ENCODE data around the gene AP1G2. TPM values are rescaled to one million over a fixed set of nuclear protein-coding genes. Genes with fewer than 3 reads are reported as not detected.
A peak's percentile ranks its signal among the peaks of the same experiment; 100 is the strongest.

The AP1G2 gene
- total and polyA plus RNA-seq, 4 experiments from 2014 or later = 65.7 to 498 (median 300) TPM

DNA sequence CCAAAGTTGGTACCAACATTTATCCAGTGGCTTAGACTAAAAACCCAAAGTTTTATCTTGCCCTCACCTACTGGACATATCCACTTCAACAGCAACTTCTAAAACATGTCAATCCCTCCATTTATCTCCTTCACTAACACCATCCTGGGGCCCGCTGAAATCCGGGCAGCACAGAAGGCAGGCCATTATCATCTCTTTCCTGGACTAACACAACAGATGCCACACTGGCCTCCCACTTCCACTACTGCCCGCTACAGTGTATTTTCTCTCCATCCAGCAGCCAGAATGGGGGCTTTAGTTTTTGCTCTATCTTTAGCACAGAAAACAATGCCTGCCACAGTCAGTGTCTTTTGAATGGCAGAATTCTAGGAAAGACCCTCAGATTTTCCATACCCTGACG is 31.6 kb downstream of the AP1G2 start:
- Histone ChIP-seq H3K4me3 (ENCODE audit: low read length in 2 of 2) (no peak overlapping the region), H3K36me3 (ENCODE audit: insufficient read depth, low read length) (no peaks in the 10 kb centered on the region), H3K27ac (ENCODE audit: low read depth, low read length) (no peak overlapping the region), H3K27me3 (ENCODE audit: insufficient read depth, low read length) (no peaks in the 10 kb centered on the region), H3K4me1 (ENCODE audit: insufficient read depth, low read length) (no peaks in the 10 kb centered on the region), H3K9me3 (ENCODE audit: control insufficient read depth in 1 of 2, low read length in 2 of 2) (no peaks in the 10 kb centered on the region)
- Mint-ChIP-seq H3K27ac (peak overlapping the region in 1 of 7 donors; percentile 1), H3K4me3 (no peak overlapping the region), H3K4me1 (peaks cover 0 to 6% (median under 1%) of the 10 kb centered on the region in 4 donors), H3K36me3 (no peaks in the 10 kb centered on the region), H3K9me3 (peaks cover 0 to 2% (median 0%) of the 10 kb centered on the region in 8 donors), H3K27me3 (peaks cover 0 to 3% of the 10 kb centered on the region in 2 donors)
- ChIA-PET POLR2A (ENCODE audit: partially characterized antibody) (no interaction called here), CTCF (ENCODE audit: partially characterized antibody) (interaction anchor here (0.6 to 9.3 kb wide), 3 partner anchors 24 to 739 kb away, joined by 5 to 83 read pairs (median 12); no protein-coding TSS in a partner anchor)
- intact Hi-C loops (cut with micrococcal nuclease) = no loop called here
- no peak for DNase-seq

DNA sequence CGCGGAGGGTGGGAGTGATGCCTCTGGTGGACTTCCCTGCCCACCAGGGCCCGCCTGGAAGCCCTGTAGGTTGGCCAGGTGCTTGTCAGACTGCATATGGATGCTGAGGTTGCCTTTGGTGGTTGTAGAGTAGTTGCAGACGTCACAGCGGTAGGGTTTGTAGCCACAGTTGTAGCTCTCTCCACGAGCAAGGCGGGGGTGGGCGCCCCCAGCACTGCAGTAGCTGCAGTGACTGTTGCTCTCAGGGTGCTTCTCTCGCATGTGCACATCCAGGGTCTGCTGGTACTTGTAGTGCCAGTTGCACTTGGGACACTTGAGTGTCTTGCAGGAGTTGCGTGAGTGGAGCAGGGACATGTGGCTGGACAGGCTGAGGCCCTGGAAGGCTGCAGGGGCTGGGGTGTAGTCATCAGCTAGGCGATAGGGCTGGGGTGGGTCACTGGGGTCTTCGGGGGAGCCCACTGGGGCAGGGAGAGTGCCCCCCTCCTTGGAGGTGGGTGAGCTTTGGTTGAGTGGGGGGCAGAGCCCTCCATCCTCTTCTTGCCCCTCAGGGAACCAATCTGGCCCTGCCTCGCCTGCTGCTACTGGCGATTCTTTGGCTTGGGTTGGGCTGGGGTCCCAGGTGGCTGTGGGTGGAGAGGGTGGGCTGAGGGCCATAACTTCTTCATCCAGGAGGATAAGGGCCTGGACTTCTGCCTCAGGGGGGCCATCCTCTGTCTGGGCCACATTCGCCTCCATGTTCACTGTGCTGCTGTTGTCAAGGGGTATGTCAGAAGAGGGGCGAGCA is 33.7 kb downstream of the AP1G2 start:
- Mint-ChIP-seq H3K27ac (no peak overlapping the region), H3K27me3 (no peaks in the 10 kb centered on the region), H3K9me3 (peaks cover 0 to 2% (median 0%) of the 10 kb centered on the region in 8 donors), H3K4me1 (no peaks in the 10 kb centered on the region), H3K36me3 (no peaks in the 10 kb centered on the region), H3K4me3 (no peak overlapping the region)
- intact Hi-C loops (cut with micrococcal nuclease) = no loop called here
- Histone ChIP-seq H3K36me3 (ENCODE audit: insufficient read depth, low read length) (no peaks in the 10 kb centered on the region), H3K4me1 (ENCODE audit: insufficient read depth, low read length) (no peaks in the 10 kb centered on the region), H3K9me3 (ENCODE audit: control insufficient read depth in 1 of 2, low read length in 2 of 2) (no peaks in the 10 kb centered on the region), H3K27ac (ENCODE audit: low read depth, low read length) (no peak overlapping the region), H3K27me3 (ENCODE audit: insufficient read depth, low read length) (no peaks in the 10 kb centered on the region), H3K4me3 (ENCODE audit: low read length in 2 of 2) (no peak overlapping the region)
- ChIA-PET POLR2A (ENCODE audit: partially characterized antibody) (no interaction called here), CTCF (ENCODE audit: partially characterized antibody) (interaction anchor here (1.5 to 2.0 kb wide), 3 partner anchors 9 to 27 kb away, joined by 4 to 8 read pairs (median 6); partner anchors contain the start of gene THTPA)
- no peak for DNase-seq

GRCh38 chr14:23532658-23533057 is 34.9 kb downstream of the AP1G2 start:
- H3K4me1 ChIP-seq (ENCODE audit: insufficient read depth, low read length) = no peaks in the 10 kb centered on the region
- H3K27me3 ChIP-seq (ENCODE audit: insufficient read depth, low read length) = no peaks in the 10 kb centered on the region
- H3K27ac ChIP-seq (ENCODE audit: low read depth, low read length) = no peak overlapping the region
- ChIA-PET POLR2A (ENCODE audit: partially characterized antibody) (no interaction called here), CTCF (ENCODE audit: partially characterized antibody) (interaction anchor here (1.8 to 2.0 kb wide), 2 partner anchors 10 to 54 kb away, joined by 5 to 6 read pairs; no protein-coding TSS in a partner anchor)
- Mint-ChIP-seq H3K4me1 (no peaks in the 10 kb centered on the region), H3K27me3 (no peaks in the 10 kb centered on the region), H3K27ac (peak overlapping the region in 1 of 7 donors; percentile 48), H3K36me3 (no peaks in the 10 kb centered on the region), H3K4me3 (no peak overlapping the region), H3K9me3 (peaks cover 0 to 2% (median 0%) of the 10 kb centered on the region in 8 donors)
- intact Hi-C loops (cut with micrococcal nuclease) = no loop called here
- H3K36me3 ChIP-seq (ENCODE audit: insufficient read depth, low read length) = no peaks in the 10 kb centered on the region
- no peaks in the 10 kb centered on the region for H3K9me3 ChIP-seq (ENCODE audit: control insufficient read depth in 1 of 2, low read length in 2 of 2)
- no peak for DNase-seq
- no peak overlapping the region for H3K4me3 ChIP-seq (ENCODE audit: low read length in 2 of 2)

DNA sequence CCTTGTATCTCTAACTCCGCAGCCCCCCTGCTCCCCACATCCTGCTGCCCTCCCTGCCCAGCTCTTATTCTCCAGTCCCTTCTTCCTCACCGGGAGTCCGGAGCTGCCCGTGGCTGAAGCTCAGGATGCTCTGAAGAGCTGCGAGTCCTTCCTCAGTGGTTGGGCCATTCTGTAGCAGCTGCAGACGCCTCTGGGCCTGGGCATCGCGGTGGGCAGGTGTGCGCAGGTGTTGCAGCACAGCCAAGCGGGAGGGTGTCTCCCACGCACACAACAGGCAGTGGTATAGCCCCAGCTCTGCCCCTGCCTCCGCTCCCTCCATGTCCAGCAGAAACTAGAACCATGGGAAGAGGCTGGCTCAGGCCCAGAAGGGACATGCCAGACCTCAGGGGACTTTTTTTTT is 36.2 kb downstream of the AP1G2 start:
- Mint-ChIP-seq H3K9me3 (peaks cover 0 to 2% (median 0%) of the 10 kb centered on the region in 8 donors), H3K27ac (no peak overlapping the region), H3K36me3 (no peaks in the 10 kb centered on the region), H3K4me3 (no peak overlapping the region), H3K27me3 (no peaks in the 10 kb centered on the region), H3K4me1 (no peaks in the 10 kb centered on the region)
- H3K9me3 ChIP-seq (ENCODE audit: control insufficient read depth in 1 of 2, low read length in 2 of 2) = no peaks in the 10 kb centered on the region
- intact Hi-C loops (cut with micrococcal nuclease) = no loop called here
- no peaks in the 10 kb centered on the region for H3K27me3 ChIP-seq (ENCODE audit: insufficient read depth, low read length)
- DNase-seq = no peak
- H3K4me3 ChIP-seq (ENCODE audit: low read length in 2 of 2) = no peak overlapping the region
- no peak overlapping the region for H3K27ac ChIP-seq (ENCODE audit: low read depth, low read length)
- POLR2A ChIA-PET (ENCODE audit: partially characterized antibody) = no interaction called here
- H3K4me1 ChIP-seq (ENCODE audit: insufficient read depth, low read length) = no peaks in the 10 kb centered on the region
- no peaks in the 10 kb centered on the region for H3K36me3 ChIP-seq (ENCODE audit: insufficient read depth, low read length)
- CTCF ChIA-PET (ENCODE audit: partially characterized antibody) = interaction anchor here (0.7 to 1.8 kb wide), 3 partner anchors 9 to 888 kb away, joined by 3 to 5 read pairs (median 4); no protein-coding TSS in a partner anchor

DNA sequence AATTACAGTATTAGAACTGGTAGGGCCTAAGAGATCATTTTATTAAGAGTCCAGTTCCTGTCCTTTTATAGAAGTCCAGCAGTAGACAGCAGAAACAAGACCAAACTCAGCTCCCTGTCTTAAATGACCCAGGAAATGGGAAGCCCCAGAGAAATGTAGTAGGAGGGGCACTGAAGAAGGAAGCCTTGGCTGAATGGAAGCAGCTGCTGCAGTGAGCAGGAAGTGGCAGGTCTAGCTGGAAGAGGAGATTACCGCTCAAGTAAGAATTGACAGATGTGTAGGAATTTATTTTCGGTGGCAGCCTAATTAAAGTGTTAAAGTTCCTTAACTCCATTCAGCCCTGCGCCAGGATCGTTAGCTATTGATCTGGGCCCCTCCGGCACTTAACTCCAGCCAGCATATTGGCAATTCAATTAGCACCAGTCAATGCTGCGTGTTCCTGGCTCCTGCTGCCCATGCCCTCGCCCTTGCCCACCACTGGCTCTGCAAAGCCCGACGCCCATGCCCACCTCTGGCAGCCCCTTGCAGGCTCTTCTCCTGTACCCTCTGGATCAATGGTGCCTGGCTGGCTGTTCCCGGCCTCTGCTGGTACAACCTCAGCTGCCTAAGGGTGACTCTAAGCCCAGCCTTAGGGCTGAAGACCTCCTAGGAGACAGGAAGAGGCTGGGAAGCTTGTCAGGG is 37.1 kb downstream of the AP1G2 start:
- H3K4me3 ChIP-seq (ENCODE audit: low read length in 2 of 2) = no peak overlapping the region
- no peaks in the 10 kb centered on the region for H3K4me1 ChIP-seq (ENCODE audit: insufficient read depth, low read length)
- no peaks in the 10 kb centered on the region for H3K36me3 Mint-ChIP-seq
- ChIA-PET CTCF (ENCODE audit: partially characterized antibody) (interaction anchor here (0.5 to 1.5 kb wide), 4 partner anchors 10 to 326 kb away, joined by 3 to 6 read pairs (median 4); no protein-coding TSS in a partner anchor), POLR2A (ENCODE audit: partially characterized antibody) (no interaction called here)
- no peaks in the 10 kb centered on the region for H3K27me3 ChIP-seq (ENCODE audit: insufficient read depth, low read length)
- H3K36me3 ChIP-seq (ENCODE audit: insufficient read depth, low read length) = no peaks in the 10 kb centered on the region
- no peak for DNase-seq
- no peak overlapping the region for H3K27ac ChIP-seq (ENCODE audit: low read depth, low read length)
- peaks cover 0 to 2% (median 0%) of the 10 kb centered on the region in 8 donors for H3K9me3 Mint-ChIP-seq
- H3K27ac Mint-ChIP-seq = peak overlapping the region in 1 of 7 donors; percentile 22
- H3K4me3 Mint-ChIP-seq = no peak overlapping the region
- H3K9me3 ChIP-seq (ENCODE audit: control insufficient read depth in 1 of 2, low read length in 2 of 2) = no peaks in the 10 kb centered on the region
- no peaks in the 10 kb centered on the region for H3K4me1 Mint-ChIP-seq
- H3K27me3 Mint-ChIP-seq = no peaks in the 10 kb centered on the region
- intact Hi-C loops (cut with micrococcal nuclease) = no loop called here

DNA sequence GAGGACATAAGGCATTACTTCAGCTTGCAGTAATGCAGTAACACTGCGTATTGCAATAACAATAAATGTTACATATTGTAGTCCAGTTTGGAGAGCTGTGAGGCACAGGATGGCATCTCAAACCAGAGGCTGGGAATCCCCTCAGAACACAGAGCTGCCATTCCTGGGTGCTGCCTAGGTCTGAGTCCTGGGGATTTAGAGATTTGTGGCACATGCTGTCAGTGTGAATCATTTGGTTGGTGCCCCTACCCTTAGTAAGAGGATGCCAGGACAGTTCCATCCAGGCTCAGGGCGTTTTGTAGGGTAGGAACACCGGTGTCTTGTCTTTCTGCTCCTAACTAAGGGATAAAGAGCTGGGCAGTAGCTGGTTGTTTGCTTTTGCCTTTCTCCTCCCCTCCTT is 38.6 kb downstream of the AP1G2 start:
- intact Hi-C loops (cut with micrococcal nuclease) = no loop called here
- no peak for DNase-seq
- no peaks in the 10 kb centered on the region for H3K4me1 Mint-ChIP-seq
- H3K4me3 ChIP-seq (ENCODE audit: low read length in 2 of 2) = no peak overlapping the region
- no peaks in the 10 kb centered on the region for H3K27me3 Mint-ChIP-seq
- H3K27ac ChIP-seq (ENCODE audit: low read depth, low read length) = no peak overlapping the region
- POLR2A ChIA-PET (ENCODE audit: partially characterized antibody) = no interaction called here
- CTCF ChIA-PET (ENCODE audit: partially characterized antibody) = interaction anchor here (1.3 kb wide), 1 partner anchor 63 kb away, joined by 4 read pairs; no protein-coding TSS in a partner anchor
- H3K27ac Mint-ChIP-seq = no peak overlapping the region
- H3K4me3 Mint-ChIP-seq = no peak overlapping the region
- H3K4me1 ChIP-seq (ENCODE audit: insufficient read depth, low read length) = no peaks in the 10 kb centered on the region
- H3K36me3 Mint-ChIP-seq = no peaks in the 10 kb centered on the region
- H3K9me3 Mint-ChIP-seq = peaks cover 0 to 2% (median 0%) of the 10 kb centered on the region in 8 donors
- no peaks in the 10 kb centered on the region for H3K9me3 ChIP-seq (ENCODE audit: control insufficient read depth in 1 of 2, low read length in 2 of 2)
- no peaks in the 10 kb centered on the region for H3K36me3 ChIP-seq (ENCODE audit: insufficient read depth, low read length)
- no peaks in the 10 kb centered on the region for H3K27me3 ChIP-seq (ENCODE audit: insufficient read depth, low read length)

- no peaks in the 10 kb centered on the region for H3K4me1 ChIP-seq (ENCODE audit: insufficient read depth, low read length)
- DNase-seq = no peak
- POLR2A ChIA-PET (ENCODE audit: partially characterized antibody) = no interaction called here
- no peak overlapping the region for H3K27ac Mint-ChIP-seq
- no peaks in the 10 kb centered on the region for H3K27me3 ChIP-seq (ENCODE audit: insufficient read depth, low read length)
- H3K9me3 Mint-ChIP-seq = peaks cover 0 to 2% (median 0%) of the 10 kb centered on the region in 8 donors
- H3K4me1 Mint-ChIP-seq = no peaks in the 10 kb centered on the region
- H3K27ac ChIP-seq (ENCODE audit: low read depth, low read length) = no peak overlapping the region
- CTCF ChIA-PET (ENCODE audit: partially characterized antibody) = no interaction called here
- H3K4me3 Mint-ChIP-seq = no peak overlapping the region
- intact Hi-C loops (cut with micrococcal nuclease) = no loop called here
- no peaks in the 10 kb centered on the region for H3K9me3 ChIP-seq (ENCODE audit: control insufficient read depth in 1 of 2, low read length in 2 of 2)
- H3K36me3 Mint-ChIP-seq = no peaks in the 10 kb centered on the region
- no peaks in the 10 kb centered on the region for H3K27me3 Mint-ChIP-seq
- no peaks in the 10 kb centered on the region for H3K36me3 ChIP-seq (ENCODE audit: insufficient read depth, low read length)
- no peak overlapping the region for H3K4me3 ChIP-seq (ENCODE audit: low read length in 2 of 2)
Observed at GRCh38 chr14:23528555-23528954, 39.0 kb downstream of the AP1G2 start.
